Activated T-cell treated with anti-CD3 and anti-CD28 coated beads, Interleukin-2, amount 50 U/mL, for 1 hour (primary cell): ENCODE results near the gene OR2B2.
"Not testable (repeated sequence)": the region's sequence is repeated elsewhere in the genome, so short reads cannot be mapped to it uniquely, and the experiment has no call there.

Experiments
- DNase-seq: peaks from one replicate; pipeline ENCODE4 v3.0.0-alpha.2; 2020

Gene OR2B2

DNA sequence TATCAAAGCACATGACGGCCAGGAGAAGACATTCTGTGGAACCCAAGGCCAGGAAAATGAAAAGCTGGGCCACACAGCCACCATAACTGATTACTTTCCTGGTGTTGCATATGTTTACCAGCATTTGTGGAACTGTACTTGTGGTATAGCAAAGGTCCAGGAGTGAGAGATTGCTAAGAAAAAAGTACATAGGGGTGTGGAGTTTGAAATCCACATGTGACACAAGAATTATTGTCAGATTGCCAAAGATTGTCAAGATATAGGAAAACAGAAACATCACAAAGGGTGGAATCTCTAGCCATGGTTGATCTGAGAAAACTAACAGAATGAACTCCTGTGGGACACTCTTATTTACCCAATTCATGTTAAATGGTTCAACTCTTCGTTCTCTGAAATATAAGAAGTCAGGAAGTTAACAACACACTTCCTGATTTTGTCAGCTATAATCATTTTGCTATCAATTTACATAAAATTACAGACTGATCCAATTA is at the start of gene OR2B2:
OR2B2 (minus strand) TSS at position 441 of the 491 bp plus-strand sequence; CDS start at position 364, 77 bp downstream.
- no peak for DNase-seq

DNA sequence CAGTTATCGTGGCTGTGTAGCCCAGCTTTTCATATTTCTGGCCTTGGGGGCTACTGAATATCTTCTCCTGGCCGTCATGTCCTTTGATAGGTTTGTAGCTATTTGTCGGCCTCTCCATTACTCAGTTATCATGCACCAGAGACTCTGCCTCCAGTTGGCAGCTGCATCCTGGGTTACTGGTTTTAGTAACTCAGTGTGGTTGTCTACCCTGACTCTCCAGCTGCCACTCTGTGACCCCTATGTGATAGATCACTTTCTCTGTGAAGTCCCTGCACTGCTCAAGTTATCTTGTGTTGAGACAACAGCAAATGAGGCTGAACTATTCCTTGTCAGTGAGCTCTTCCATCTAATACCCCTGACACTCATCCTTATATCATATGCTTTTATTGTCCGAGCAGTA is 45.3 kb upstream of the OR2B2 start:
- DNase-seq: no peak

DNA sequence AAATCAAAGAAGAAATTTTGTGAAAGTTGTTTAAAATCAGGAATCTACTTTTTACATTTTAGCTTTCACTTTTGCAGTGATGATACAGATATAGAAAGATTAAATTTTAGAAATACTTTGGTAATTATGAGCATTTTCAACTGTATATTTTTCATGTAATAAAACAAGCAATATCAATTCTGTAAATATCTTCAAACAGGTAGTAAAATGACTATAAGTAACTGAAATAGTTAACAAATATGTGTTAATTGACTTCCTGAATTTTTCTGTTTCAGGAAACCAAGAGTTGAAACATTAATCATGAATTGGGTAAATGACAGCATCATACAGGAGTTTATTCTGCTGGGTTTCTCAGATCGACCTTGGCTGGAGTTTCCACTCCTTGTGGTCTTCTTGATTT is 44.7 kb upstream of the OR2B2 start, which contains the start of gene OR2B6:
OR2B6 (plus strand) TSS at position 301 of the 400 bp plus-strand sequence; CDS start at position 301, 0 bp downstream.
- DNase-seq: no peak

DNA sequence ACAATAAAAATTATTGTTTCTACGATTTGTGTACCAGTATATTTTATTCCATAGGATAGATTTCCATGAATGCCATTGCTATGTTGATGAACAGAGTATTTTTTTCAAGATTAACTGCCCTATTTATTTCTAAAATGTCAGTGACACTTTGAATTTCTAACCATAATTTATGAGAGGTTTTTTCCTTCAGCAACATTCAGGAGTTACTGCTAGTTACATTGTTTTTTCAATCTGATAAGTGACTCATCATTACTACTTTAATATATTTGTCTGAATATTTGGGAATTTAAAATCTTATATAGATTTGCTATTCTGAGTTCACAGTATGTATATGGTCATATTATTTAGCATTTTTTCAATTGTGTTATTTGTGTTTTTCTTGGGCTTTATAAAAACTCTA is 38.8 kb upstream of the OR2B2 start:
- no peak for DNase-seq

DNA sequence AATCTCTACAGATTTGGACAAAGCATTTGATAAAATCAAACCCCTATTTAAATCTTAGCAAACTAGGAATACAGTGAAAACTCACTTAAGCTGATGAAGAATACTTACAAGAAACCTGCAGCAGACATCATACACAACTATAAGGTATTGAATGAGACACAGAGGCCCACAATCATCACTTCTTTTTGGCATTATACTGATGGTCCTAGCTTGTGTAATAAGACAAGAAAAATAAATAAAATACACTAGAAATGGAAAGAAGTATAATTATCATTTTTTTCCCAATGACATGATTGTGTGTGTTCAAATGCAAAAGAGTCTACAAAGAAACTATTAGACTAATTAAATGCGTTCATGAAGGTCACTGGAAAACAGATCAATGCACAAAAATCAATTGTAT is 36.0 kb upstream of the OR2B2 start:
- DNase-seq: no peak

DNA sequence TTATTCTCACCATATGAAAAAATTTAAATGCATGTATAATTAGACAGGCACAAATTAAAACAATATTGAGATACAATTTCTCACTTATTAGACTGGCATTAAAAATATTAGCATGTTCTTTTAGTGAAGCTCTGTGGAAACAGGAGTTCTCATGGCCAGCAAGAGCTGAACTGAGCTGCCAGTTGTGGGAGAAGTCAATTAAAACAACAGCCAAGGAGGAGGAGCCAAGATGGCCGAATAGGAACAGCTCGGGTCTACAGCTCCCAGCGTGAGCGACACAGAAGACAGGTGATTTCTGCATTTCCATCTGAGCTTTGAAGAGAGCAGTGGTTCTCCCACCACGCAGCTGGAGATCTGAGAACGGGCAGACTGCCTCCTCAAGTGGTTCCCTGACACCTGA is 30.9 kb upstream of the OR2B2 start:
- not testable (repeated sequence) for DNase-seq

DNA sequence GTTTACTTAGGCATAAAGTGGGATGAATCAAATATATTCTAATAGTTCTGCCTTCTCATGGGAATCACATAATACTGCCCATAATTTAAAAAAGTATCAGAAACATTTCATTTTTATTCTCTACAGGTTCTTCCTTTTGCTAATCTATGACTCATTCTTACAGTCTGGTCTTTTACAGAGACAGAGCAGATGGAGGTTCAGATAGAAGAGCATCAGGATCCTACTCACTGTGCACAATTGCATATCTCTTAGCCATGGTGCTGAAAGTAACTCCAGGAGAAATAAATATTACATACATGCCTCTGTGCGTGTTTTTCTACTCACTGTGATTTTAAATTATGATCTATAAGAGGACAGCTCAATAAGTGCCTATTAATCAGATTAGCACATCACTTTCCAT is 28.6 kb upstream of the OR2B2 start:
- no peak for DNase-seq

DNA sequence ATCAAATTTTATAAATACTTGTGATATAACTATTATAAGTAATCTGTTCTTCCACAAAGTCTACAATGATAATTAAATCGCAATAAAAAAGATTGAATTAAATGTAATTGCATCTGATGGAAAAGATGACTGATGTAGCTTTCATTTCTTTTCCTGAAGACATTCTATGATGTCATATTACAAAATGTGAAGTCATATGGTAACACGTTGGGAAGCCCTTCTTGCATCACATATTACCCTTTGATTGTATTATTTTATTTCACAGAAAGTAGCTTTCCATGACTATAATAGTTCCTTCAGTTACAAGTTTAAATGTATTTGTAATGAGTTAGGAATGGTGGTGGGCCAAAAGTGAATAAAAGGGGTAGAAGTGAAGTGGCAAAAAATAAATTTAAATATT is 19.0 kb upstream of the OR2B2 start:
- no peak for DNase-seq

DNA sequence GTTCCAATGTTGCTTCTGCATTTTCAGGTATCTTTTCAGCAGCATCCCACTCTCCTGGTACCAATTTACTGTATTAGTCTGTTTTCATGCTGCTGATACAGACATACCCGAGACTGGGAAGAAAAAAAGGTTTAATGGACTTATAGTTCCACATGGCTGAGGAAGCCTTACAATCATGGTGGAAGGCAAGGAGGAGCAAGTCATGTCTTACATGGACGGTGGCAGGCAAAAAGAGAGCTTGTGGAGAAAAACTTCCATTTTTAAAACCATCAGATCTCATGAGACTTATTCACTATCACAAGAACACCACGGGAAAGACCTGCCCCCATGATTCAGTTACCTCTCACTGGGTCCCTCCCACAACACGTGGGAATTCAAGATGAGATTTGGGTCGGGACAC is 17.7 kb upstream of the OR2B2 start:
- DNase-seq: not testable (repeated sequence)

DNA sequence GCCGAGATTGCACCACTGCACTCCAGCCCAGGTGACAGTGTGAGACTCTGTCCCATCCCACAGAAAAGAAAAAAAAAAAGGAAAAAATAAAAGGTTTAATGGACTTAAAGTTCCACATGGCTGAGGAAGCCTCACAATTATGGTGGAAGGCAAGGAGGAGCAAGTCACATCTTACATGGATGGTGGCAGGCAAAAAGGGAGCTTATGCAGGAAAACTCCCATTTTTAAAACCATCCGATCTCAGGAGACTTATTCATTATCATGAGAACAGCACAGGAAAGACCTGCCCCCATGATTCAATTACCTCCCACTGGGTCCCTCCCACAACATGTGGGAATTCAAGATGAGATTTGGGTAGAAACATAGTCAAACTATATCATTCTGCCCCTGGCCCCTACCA is 15.8 kb upstream of the OR2B2 start:
- not testable (repeated sequence) for DNase-seq

DNA sequence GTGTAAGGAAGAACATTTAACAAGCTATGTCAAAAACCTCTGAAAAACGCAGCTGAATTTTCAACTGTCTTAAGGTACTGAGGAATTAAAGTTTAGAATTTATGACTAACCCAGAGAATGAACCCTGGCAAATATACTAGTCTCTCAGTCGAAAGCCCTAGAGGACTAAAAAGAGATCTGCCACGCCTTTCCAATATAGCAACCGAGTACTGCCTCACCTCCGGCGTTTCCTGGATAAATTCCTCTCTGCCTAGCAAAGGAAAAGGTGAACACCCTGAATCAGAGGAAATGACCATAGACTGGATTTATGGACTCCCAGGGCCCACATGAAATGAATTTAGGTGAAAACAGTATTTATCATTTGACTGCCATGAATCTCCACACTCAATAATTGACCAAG is 12.0 kb upstream of the OR2B2 start:
- DNase-seq: no peak

DNA sequence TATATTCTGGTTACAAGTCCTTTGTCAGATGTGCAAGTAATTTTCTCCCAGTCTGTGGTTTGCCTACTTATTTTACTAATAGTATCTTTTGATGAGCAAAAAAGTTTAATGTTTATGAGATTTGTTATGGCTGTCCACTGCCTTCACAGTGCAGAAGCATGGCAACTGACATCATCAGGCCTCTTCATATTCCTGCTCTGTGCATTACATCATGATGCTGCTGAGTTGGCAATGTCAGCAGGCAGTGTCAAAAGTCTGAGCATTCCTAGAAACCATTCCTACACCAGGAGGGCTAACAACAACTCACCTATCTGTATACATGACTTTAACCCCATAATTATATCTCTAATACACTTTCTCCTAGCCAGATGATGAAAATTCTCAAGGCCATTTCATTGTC is 10.8 kb upstream of the OR2B2 start:
- no peak for DNase-seq

DNA sequence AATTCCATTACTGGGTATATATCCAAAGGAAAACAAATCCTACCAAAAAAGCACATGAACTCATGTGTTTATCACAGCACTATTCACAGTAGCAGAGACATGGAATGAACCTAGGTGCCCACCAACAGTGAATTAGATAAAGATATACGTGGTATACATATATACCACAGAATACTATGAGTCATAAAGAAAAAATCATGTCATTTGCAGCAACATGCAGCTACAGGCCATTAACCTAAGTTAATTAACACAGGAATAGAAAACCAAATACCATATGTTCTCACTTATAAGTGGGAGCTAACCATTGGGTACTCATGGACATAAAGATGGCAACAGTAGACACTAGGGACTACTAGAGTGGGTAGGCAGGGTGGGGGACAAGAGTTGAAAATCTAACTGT is 4.2 kb downstream of the OR2B2 start:
- no peak for DNase-seq

DNA sequence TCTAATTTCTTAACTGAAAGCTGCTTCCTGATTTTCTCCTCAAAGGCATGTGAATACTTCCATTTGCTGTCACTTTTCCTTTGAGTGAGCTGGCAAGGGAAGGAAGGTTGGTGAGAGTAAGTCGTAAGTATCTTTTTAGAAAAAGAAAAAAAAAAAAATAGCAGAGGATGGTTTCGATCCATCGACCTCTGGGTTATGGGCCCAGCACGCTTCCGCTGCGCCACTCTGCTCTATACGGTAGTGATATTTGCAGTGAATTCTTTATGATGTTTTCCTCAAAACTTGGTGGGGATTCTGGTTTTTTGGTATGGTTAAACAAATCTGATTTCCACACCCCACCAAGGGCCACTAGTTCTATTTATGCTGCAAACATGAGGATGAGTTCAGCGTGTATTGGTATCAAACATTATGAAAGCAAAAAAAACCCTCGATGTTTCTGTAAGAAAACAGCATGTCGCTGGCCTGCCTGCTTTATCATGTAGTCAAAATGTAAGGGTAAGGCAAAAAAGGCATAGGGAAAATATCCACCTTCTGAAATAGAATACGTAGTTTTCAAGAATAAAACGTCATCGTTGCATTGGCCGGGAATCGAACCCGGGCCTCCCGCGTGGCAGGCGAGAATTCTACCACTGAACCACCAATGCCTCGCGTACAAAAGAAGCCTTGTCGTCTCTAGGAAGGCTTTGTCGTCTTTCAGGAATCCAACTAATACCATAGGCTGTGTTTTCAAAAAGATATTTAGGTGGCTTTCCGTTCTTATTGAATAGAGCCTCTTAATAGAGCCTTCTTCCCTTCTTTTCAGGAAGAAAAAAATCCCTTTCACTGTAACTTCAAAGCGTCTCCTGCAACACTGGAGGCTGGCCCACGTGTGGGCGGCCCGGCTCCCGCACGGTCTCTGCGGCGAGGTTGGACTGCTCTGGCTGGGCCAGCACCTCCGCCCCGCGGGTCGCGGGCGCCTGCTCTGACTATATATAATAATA is 9.6 kb downstream of the OR2B2 start:
- peak; percentile 90 for DNase-seq

DNA sequence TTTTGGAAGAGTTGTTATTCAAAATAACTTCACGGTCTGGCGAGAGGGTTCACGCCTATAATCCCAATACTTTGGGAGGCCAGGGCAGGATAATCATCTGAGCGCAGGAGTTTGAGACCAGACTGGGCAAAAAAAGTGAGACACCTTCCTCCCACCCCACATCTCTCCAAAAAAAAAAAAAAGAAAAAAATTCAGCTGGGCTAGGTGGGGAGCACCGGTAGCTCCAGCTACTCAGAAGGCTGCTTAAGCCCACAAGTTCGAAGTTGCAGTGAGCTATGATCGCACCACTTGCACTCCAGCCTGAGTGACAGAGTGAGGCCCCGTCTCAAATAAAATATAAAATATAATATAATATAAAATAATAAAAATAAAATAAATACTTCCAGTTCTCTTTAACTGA is 10.4 kb downstream of the OR2B2 start:
- no peak for DNase-seq

DNA sequence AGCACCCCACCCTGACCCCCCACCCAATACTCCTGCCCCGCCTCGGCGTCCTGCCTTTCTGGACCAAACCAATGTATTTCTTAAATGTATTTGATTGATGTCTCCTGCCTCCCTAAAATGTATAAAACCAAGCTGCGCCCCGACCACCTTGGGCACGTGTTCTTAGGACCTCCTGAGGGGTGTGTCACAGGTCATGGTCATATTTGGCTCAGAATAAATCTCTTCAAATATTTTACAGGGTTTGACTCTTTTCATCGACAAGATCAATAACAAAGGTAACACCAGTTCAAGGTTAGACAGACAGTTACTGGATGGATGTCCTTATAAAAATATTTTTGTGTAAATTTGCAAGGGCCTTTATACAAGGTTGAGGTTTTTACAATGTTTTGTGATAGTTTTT is 12.0 kb downstream of the OR2B2 start:
- not testable (repeated sequence) for DNase-seq

DNA sequence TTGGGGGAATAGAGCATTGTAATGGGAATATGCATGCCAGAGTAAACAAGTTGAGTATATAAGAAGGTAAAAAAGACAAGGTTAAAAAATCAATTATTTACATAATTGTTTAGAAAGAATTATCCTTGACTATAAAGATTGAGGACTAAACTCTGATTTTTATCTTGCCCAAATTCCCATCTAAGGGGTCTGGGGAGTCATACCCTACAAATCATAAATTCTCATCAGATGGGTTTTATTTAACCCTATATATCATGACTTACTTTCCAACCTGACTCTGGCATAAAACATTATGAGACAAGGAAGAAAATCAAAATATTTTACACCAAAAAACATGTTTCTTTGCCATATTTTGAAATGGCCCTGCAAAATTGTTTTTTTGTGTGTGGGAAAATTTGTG is 12.7 kb downstream of the OR2B2 start:
- DNase-seq: no peak

DNA sequence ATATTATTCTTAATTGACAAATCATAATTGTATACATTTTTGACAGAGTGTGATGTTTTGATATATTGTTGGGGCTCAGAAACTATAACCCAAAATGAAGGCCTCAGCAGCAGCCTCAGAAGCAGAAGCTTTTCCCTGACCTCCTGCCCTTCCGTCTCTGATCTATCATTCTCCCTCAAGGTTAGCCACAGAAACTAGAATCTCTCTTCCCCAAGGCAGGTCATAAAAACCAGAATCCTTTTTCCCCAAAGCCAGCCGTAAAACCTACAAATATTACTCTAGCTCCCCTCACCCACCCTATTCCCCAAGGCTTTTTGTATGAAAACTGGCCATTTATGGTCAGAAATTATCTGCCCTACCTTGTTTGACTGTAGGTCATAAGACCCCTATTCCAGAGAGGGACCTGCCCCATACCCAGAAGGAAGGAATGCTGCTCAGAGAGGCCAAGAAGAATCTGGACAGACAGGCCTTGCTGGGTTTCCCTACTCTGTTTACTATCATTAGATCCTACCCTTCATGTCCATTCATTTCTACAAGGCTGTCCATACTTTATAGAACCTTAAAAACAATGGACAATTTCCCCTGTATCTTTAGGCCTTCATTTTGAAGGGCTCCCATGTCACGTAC is 14.5 kb downstream of the OR2B2 start:
- DNase-seq: no peak

DNA sequence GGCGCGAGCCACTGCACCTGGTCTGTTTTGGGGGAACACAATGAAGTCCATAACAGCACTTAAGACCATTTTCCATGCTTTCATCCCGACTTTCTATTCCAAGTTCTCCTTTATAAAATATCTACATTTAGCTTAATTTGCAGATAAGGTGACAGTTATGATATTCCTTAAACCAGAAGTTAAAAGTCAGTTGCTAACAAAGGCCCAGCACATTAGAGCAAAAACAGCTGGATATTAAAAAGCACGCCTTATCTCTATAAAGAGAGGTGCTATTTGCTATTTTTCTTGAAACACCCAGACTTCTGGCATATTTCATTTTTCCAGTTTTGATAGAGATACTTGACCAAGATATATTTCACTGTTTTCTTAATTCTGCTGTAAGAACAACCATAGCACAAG is 15.8 kb downstream of the OR2B2 start:
- DNase-seq: no peak

DNA sequence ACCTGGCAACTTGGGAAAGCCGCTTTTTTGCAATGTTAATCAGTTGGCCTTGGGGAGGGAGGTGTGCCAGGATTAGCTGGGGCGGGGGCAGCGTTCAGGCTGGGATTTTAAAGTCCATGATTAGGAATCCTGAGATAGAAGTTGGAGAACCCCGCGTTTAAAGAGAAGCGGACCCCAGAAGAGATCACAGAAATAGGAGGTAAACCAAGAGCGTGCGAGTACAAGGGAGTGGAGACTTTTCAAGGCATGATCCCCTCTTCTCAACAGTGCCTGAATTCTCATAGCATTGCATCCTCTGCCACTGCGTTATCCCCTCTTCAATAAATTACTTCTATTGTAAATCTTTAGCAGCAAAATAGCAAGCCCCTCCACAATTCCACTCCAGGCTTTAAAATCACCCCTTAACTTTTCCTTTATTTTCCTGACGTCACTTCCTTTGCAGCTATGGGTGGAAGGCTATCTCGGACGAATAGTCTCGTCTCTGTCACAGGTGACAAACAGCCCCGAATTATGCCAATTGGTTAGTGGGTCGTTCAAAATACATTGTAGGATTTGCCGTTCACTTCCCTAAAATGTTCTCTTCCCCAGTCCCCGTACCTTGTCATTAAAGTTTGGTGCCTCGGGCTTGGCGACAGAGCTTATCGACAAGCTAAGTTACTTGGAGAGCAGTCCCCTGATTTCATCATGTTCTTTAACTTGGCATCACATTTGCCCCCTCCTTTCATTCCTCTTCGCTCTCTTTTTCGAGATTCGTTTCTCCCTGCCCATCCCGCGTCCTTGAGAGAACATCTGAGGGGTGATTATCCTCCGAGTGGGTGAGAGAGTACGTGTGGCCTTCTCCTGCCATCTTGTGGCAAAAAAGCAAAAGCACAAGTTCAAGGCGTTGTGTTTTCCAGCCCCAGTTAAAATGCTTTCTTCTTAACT is 17.1 kb downstream of the OR2B2 start:
- DNase-seq: peak; percentile 59

DNA sequence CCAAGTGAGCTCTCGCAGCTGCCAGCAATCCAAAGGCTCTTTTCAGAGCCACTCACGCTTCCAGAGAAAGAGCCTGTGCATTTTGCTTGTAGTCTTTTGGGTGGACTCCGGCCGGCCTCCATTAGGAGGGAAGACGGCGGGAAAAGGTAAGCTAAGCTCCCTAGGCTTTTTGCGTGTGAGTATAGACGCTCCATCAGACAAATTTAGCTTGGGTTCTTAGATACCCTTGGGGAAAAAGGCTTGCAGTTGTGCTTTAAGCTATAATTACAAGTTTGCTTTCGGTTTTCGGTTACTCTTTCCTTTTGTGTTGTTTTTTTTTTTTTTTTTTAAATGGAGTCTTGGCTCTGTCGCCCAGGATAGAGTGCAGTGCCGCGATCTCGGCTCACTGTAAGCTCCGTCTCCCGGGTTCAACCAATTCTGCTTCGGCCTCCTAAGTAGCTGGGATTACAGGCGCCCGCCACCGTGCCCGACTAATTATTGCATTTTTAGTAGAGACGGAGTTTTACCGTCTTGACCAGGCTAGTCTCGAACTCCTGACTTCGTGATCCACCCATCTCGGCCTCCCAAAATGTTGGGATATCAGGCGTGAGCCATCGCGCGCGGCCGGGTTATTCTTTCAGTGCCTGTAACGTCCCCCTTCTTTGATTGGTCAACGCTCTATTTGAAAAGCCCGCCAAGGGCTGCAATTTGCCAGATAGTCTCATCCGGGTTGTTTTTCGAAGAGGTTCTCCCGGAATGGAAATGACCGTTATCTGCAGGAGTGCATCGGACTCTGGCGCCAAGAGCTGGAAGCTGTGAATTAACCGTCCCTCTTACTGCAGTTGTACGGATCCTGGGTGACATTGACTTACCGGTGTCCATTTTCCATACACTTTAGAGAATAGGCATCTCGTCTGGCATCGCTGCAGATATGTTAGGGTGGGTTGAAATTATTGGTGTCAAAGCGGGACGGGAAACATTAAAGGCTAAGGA is 18.1 kb downstream of the OR2B2 start:
- peak; percentile 69 for DNase-seq
